ENCODE measurements around the gene MAP4K5. TPM values are rescaled to one million over a fixed set of nuclear protein-coding genes. Genes with fewer than 3 reads are reported as not detected.

MAP4K5 gene
- total RNA-seq, 2 donors from 2014 or later, result 45.0 to 60.3 TPM

- no peaks in the 10 kb centered on the region for H3K27me3 ChIP-seq (ENCODE audit: control insufficient read depth, insufficient read depth, low read length, poor library complexity, severe bottlenecking)
- TF ChIP-seq CTCF (conservative IDR thresholded peaks at IDR 0.05), result no peak
- H3K27ac ChIP-seq (ENCODE audit: low read depth, low read length), result no peak overlapping the region
- H3K36me3 ChIP-seq (ENCODE audit: control insufficient read depth, insufficient read depth, low read length), result no peaks in the 10 kb centered on the region
- no peak overlapping the region for H3K9ac ChIP-seq (ENCODE audit: extremely low read depth, low read length, poor library complexity, severe bottlenecking)
- peaks cover 4% of the 10 kb centered on the region for H3K9me3 ChIP-seq (ENCODE audit: control insufficient read depth, low read length)
- DNase-seq, result no peak
- H3K4me3 Mint-ChIP-seq, result no peak overlapping the region
- H3K27ac Mint-ChIP-seq, result no peak overlapping the region
- H3K36me3 Mint-ChIP-seq (ENCODE audit: low read depth), result no peaks in the 10 kb centered on the region
- no peak overlapping the region for H3K4me3 ChIP-seq (ENCODE audit: low read length)
- no peaks in the 10 kb centered on the region for H3K4me1 Mint-ChIP-seq
- H3K9me3 Mint-ChIP-seq, result peaks cover 4% of the 10 kb centered on the region
- H3K27me3 Mint-ChIP-seq (ENCODE audit: insufficient read depth), result no peaks in the 10 kb centered on the region
- no peaks in the 10 kb centered on the region for H3K4me1 ChIP-seq (ENCODE audit: control insufficient read depth, insufficient read depth, low read length)
Observed at GRCh38 chr14:50575769-50576168, 43.4 kb upstream of the MAP4K5 start.

DNA sequence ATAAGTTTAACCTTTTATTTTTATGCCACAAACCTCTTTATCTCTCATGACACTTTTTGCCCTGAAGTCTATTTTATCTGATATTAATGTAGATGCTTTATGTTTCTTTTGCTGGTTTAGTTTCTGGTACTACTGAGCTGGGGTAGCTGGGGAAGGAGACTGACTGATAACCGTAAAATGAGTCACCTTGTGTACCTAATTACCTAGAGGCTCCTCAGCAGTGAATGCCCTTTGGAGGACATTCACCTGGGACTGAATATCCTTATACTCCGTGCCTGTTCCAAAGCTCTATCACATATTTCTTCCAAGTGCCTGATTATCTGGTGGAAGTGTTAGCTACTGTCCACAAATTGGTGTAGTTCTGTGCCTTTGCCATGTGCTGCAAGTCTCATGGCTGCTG is 41.5 kb upstream of the MAP4K5 start:
- Mint-ChIP-seq H3K27ac (no peak overlapping the region), H3K9me3 (peaks cover 16% of the 10 kb centered on the region), H3K4me1 (no peaks in the 10 kb centered on the region), H3K4me3 (no peak overlapping the region), H3K36me3 (ENCODE audit: low read depth) (no peaks in the 10 kb centered on the region), H3K27me3 (ENCODE audit: insufficient read depth) (no peaks in the 10 kb centered on the region)
- DNase-seq, result no peak
- Histone ChIP-seq H3K4me1 (ENCODE audit: control insufficient read depth, insufficient read depth, low read length) (no peaks in the 10 kb centered on the region), H3K36me3 (ENCODE audit: control insufficient read depth, insufficient read depth, low read length) (no peaks in the 10 kb centered on the region), H3K9ac (ENCODE audit: extremely low read depth, low read length, poor library complexity, severe bottlenecking) (no peak overlapping the region), H3K27me3 (ENCODE audit: control insufficient read depth, insufficient read depth, low read length, poor library complexity, severe bottlenecking) (no peaks in the 10 kb centered on the region), H3K4me3 (ENCODE audit: low read length) (no peak overlapping the region), H3K27ac (ENCODE audit: low read depth, low read length) (no peak overlapping the region), H3K9me3 (ENCODE audit: control insufficient read depth, low read length) (peaks cover 17% of the 10 kb centered on the region)
- 86 to 88% methylated on average over 1 to 2 of the region's 2 CpGs for WGBS, 2 experiments (ENCODE audit: insufficient coverage in 1 of 2, insufficient read length in 1 of 2)
- no peak for TF ChIP-seq CTCF (conservative IDR thresholded peaks at IDR 0.05)

GRCh38 chr14:50569714-50570274 is 37.4 kb upstream of the MAP4K5 start:
- Histone ChIP-seq H3K9ac (ENCODE audit: extremely low read depth, low read length, poor library complexity, severe bottlenecking) (no peak overlapping the region), H3K27me3 (ENCODE audit: control insufficient read depth, insufficient read depth, low read length, poor library complexity, severe bottlenecking) (no peaks in the 10 kb centered on the region), H3K4me1 (ENCODE audit: control insufficient read depth, insufficient read depth, low read length) (no peaks in the 10 kb centered on the region), H3K36me3 (ENCODE audit: control insufficient read depth, insufficient read depth, low read length) (no peaks in the 10 kb centered on the region), H3K4me3 (ENCODE audit: low read length) (no peak overlapping the region), H3K27ac (ENCODE audit: low read depth, low read length) (no peak overlapping the region), H3K9me3 (ENCODE audit: control insufficient read depth, low read length) (peaks cover 17% of the 10 kb centered on the region)
- Mint-ChIP-seq H3K27me3 (ENCODE audit: insufficient read depth) (peaks cover 2% of the 10 kb centered on the region), H3K4me3 (no peak overlapping the region), H3K9me3 (peaks cover 16% of the 10 kb centered on the region), H3K4me1 (no peaks in the 10 kb centered on the region), H3K27ac (no peak overlapping the region), H3K36me3 (ENCODE audit: low read depth) (no peaks in the 10 kb centered on the region)
- DNase-seq, result no peak
- no peak for TF ChIP-seq CTCF (conservative IDR thresholded peaks at IDR 0.05)

All from endodermal cell (in vitro differentiated cells).